Breast epithelium (tissue), 3 donors: ENCODE measurements around the gene PPP1R26.

Experiments
- CTCF ChIP-seq, 3 donors: fragments of 450-650 bp; IDR thresholded peaks; one replicate each; pipeline ENCODE4 v1.5.1; 2016 to 2017; ENCODE audit warnings: antibody characterized with exemption in 3 of 3, mild to moderate bottlenecking in 3 of 3, moderate library complexity in 3 of 3
- POLR2A ChIP-seq: fragments of 450-650 bp; IDR thresholded peaks from one replicate; pipeline ENCODE4 v1.6.1; 2016; ENCODE audit warnings: antibody characterized with exemption, mild to moderate bottlenecking, moderate library complexity
- POLR2AphosphoS5 ChIP-seq, 3 donors: sonication (generic); formaldehyde crosslinking; IDR thresholded peaks; one replicate each; pipeline ENCODE4 v1.6.1; 2017; ENCODE audit warnings: antibody characterized with exemption in 3 of 3

GRCh38 chr9:135486267-135487065, 6.9 kb downstream of the PPP1R26 start:
- TF ChIP-seq CTCF (IDR thresholded peaks at IDR 0.05) = no peak
- no peak for TF ChIP-seq POLR2A
- no peak for TF ChIP-seq POLR2AphosphoS5 (IDR thresholded peaks at IDR 0.05)
